Stimulated activated CD8-positive, alpha-beta memory T cell treated with anti-CD3 and anti-CD28 coated beads, Interleukin-7, amount 100 ng/mL, for 1 hour (primary cell): ENCODE data around the gene SAP30BP.

Experiments used
- DNase-seq, 2 donors: peaks; one replicate each; pipeline ENCODE4 v3.0.0-alpha.2; 2020; ENCODE audit warnings: low read depth in 2 of 2

SAP30BP gene

DNA sequence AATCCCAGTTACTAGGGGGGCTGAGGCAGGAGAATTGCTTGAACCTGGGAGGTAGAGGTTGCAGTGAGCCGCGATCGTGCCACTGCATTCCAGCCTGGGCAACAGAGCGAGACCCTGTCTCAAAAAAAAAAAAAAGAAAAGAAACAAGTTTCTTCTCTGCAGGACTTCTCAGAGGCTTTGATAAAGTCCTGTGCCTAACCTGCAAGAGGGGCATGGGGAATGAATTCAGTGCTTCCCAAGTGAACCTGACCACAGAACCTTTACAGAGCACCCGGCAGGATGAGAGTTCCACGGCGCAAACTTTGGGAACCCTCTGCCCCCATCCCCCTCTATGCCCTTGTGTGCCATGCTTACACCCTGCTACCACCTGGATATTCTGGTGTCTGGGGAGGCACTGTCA, 72.0 kb downstream of the SAP30BP start:
- no peak for DNase-seq

GRCh38 chr17:75739801-75740200, 72.7 kb downstream of the SAP30BP start:
- DNase-seq: no peak

GRCh38 chr17:75740215-75740614, 73.1 kb downstream of the SAP30BP start:
- DNase-seq: no peak

DNA sequence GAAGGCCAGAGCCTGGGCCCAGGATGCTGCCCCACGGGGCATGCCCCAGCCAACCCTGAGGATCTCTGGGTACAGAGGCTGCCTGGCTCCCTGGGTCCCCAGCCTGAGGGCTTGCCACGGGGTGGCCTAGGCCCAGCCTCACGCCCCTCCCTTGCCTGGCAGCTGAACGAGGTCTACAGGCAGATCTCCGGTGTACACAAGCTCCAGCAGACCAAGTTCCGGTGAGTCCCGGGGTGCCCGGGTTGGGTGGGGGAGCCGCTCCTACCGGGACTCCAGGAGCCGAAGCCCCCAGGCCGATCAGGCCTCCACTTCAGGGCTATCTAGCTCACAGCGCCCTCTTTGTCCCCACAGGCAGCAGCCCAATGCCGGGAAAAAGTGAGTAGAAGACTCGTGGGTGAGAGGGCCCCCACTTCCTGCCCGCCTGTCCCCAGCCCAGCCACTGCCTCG, 73.5 kb downstream of the SAP30BP start:
- DNase-seq: no peak

DNA sequence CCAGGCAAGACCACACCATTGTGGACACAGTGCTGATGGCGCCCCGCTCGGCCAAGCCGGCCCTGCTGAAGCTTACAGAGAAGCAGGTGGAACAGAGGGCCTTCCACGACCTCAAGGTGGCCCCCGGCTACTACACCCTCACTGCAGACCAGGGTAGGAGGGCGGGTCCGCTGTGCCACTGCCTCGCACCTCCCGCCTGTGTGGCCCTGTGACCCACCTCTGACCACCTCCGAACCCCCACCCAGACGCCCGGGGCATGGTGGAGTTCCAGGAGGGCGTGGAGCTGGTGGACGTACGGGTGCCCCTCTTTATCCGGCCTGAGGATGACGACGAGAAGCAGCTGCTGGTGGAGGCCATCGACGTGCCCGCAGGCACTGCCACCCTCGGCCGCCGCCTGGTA, 75.2 kb downstream of the SAP30BP start:
- no peak for DNase-seq

DNA sequence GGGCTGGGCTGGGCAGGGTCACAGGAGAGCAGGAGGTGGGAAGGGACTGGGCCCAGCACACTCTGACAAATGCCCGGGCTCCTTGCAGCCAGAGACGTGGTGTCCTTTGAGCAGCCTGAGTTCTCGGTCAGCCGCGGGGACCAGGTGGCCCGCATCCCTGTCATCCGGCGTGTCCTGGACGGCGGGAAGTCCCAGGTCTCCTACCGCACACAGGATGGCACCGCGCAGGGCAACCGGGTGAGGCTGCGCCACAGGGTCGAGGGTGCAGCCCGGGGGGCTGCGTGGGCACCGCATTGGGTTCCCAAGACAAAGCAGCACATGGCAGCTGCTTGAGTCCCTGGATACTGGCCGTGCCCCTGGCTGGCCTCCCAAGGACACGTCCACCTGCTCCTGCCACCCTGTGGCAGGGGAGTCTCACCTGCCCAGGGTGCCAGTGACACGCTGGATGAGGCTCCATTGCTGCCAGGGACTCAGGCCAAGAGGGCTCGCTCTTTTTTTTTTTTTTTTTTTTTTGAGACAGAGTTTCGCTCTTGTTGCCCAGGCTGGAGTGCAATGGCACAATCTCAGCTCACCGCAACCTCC, 76.6 kb downstream of the SAP30BP start:
- no peak for DNase-seq

DNA sequence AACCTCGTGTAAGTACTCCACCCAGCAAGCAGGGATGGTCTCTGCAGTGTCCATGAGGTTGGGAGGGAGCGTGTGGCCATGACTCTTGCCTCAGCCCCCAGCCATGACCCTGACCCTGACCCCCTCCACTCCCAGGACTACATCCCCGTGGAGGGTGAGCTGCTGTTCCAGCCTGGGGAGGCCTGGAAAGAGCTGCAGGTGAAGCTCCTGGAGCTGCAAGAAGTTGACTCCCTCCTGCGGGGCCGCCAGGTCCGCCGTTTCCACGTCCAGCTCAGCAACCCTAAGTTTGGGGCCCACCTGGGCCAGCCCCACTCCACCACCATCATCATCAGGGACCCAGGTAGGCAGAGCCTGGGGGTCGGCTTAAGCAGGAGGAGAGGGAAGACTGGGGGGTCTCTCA, 81.6 kb downstream of the SAP30BP start:
- DNase-seq: no peak

GRCh38 chr17:75749545-75750389, 82.6 kb downstream of the SAP30BP start:
- DNase-seq: peak; percentile 80 to 87

- DNase-seq: no peak
Observed at GRCh38 chr17:75750661-75751423, 83.7 kb downstream of the SAP30BP start.

- DNase-seq: no peak
Observed at GRCh38 chr17:75751676-75752404, 84.7 kb downstream of the SAP30BP start.

DNA sequence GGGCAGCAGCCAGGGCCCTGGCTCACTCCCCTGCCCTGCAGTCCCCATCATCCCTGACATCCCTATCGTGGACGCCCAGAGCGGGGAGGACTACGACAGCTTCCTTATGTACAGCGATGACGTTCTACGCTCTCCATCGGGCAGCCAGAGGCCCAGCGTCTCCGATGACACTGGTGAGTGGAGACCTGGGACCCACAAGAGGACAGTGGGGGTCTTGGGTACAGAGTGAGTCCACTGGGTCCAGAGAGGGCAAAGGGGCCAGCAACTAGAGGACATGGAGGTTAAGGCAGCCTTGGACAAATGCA, 85.2 kb downstream of the SAP30BP start:
- DNase-seq: no peak

DNA sequence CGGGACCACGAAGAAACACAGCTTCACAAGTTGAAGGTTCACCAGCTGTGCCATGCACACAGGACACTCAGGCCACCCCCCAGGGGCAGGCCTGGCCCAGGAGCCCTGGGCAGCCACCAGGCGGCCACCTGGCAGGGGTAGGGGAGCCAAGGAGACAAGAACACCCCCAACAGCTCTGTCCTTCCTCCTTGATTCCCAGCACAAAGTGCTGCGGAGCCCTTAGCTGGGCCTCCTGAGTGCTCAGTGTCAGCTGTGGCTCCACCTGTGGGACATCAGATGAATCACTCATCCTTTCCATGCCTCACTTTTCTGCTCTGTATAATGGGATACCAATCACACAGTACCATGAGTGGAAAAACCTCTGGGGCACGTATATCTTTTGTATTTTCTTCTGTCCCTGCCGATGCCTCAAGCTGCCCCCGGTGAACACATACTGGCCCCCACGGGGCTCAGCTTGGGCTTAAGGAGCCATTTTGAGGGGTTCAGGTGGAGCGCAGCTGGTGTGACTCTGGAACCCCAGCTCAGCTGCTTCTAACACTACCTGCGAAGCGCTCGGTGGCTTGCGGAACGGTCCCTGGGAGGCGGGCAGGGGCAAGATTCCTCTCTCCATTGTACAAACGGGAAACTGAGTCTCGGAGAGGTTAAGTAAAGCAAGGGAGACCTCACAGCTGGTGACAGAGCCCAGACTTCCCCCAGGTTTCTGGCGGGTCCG, 85.8 kb downstream of the SAP30BP start:
- DNase-seq: no peak

GRCh38 chr17:75753514-75754377, 86.6 kb downstream of the SAP30BP start:
- DNase-seq: peak; percentile 45 to 57

DNA sequence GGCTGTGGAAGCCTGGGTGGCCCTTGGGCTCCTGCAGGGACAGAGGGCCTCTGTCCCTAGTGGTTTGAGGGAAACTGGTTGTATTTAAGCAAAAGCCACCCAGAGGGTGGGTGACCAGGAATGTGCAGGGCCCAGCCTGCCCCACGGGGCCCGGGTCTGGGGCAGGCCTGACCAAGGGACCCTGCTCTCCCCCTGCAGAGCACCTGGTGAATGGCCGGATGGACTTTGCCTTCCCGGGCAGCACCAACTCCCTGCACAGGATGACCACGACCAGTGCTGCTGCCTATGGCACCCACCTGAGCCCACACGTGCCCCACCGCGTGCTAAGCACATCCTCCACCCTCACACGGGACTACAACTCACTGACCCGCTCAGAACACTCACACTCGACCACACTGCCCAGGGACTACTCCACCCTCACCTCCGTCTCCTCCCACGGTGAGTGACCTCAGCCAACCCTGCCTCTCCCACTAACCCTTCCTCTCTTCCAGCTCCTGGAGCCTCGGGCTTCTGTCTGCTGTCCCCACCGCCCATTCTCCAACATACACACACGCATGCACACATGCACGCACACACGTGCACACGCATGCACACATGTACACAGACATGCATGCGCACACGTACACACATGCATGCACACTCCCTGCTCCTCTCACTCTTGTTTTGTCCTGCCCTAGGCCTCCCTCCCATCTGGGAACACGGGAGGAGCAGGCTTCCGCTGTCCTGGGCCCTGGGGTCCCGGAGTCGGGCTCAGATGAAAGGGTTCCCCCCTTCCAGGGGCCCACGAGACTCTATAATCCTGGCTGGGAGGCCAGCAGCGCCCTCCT, 87.5 kb downstream of the SAP30BP start:
- DNase-seq: no peak

- DNase-seq: no peak
Observed at GRCh38 chr17:75755205-75755901, 88.2 kb downstream of the SAP30BP start.

GRCh38 chr17:75755990-75756389, 88.9 kb downstream of the SAP30BP start:
- DNase-seq: no peak

GRCh38 chr17:75756451-75757085, 89.4 kb downstream of the SAP30BP start:
- DNase-seq: no peak

DNA sequence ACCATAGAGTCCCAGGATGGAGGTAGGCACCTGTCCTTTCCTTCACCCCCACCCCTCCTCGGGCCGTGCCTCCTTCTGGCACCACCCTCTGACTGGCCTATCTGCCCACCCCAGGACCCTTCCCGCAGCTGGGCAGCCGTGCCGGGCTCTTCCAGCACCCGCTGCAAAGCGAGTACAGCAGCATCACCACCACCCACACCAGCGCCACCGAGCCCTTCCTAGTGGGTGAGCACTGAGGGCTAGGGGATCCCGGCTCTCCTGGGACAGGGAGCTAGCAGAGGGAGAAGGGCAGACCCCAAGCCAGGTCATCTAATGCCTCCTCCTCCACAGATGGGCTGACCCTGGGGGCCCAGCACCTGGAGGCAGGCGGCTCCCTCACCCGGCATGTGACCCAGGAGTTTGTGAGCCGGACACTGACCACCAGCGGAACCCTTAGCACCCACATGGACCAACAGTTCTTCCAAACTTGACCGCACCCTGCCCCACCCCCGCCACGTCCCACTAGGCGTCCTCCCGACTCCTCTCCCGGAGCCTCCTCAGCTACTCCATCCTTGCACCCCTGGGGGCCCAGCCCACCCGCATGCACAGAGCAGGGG, 90.0 kb downstream of the SAP30BP start:
- DNase-seq: no peak
